Activated naive CD4-positive, alpha-beta T cell treated with anti-CD3 and anti-CD28 coated beads, Interleukin-2, amount 50 U/mL, for 16 hours (primary cell): ENCODE results near the gene ANKRD63.

ENCODE experiments used
- DNase-seq: peaks from one replicate; pipeline ENCODE4 v3.0.0-alpha.2; 2020

Gene ANKRD63

DNA sequence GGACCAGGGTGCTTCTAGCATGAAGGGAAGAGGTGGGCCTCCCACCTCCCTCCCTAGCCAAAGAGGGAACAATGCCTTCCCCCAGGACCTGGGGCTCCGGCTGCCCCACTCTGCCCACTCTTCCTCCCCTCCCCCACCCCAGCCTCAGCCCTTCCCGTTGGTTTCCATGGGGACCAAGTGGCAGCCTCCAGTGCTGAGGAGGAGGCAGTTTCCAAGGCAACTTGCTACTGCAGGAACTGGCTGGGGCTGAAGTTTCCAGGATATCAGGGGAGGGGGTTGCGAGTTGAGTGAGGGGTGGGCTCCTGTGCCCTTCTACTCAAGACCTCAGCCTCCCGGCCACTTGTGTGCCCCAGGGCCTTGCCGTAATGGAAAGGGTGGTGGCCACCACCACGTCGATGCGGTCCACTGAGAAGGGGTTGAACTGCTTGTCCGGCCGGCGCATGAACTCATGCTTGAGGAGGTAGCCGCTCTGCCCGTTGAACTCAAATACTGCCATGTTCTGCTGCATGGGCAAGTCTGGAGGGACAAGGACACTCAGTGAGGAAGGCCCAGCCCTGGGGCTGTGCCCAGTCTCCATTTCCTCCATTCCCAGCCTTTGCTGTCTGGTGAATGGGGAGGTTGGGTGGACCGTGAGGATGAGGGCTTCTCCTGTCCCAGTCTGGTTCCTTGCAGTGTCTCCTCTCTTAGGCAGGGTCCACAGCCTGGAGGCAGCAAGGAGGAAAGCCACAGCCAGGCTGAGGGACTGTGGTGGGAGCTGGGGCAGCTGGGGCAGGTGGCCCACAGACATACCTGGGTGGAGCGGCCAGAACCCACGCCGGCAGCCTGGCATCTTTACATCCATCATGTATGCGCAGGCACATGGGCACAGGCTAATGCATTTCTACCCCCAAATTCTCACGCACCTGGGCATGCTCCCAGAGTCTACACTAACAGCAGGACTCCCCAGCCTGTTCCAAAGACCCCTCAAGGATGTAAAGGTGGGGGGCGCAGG, 11.3 kb upstream of the ANKRD63 start:
- DNase-seq = no peak

GRCh38 chr15:40293006-40293405, 10.1 kb upstream of the ANKRD63 start:
- DNase-seq = no peak

DNA sequence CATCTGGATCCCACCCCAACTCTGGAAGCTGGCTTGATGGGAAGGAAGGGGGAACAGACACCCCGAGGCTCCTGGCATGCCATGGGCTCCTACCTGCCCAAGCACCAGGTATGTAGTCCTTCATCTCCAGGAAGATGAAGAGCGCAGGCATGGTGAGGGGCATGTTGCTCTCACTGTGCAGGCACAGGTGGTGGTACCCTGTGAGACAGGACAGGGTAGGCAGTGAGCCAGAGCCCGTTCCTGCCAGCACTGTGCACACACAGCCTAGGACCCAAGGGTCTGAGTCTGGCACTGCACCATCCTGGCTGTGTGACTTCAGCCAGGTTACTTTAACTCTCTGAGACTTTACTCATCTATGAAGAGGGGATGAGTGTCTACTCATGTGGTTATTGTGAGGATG, 9.4 kb upstream of the ANKRD63 start:
- no peak for DNase-seq

- no peak for DNase-seq
Measured at GRCh38 chr15:40290918-40291574, 8.2 kb upstream of the ANKRD63 start.

DNA sequence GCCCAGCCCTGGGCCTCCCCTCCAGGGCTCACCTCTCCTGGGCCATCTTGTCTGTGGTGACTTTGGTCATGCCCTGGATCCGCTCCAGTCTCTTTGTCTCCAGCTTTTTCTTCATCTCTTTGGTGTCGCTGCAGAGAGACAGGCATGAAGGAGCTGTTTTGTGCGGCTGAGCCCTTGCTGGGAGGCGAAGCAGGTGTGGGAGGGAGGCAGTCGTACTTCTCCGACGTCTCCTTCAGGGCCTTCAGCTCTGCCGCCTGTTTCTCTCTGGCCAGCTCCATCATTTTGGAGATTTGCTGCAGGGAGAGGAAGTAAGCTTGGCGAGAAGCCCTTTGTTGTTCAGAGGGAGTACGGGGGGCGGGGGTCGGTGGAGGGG, 7.7 kb upstream of the ANKRD63 start:
- no peak for DNase-seq

DNA sequence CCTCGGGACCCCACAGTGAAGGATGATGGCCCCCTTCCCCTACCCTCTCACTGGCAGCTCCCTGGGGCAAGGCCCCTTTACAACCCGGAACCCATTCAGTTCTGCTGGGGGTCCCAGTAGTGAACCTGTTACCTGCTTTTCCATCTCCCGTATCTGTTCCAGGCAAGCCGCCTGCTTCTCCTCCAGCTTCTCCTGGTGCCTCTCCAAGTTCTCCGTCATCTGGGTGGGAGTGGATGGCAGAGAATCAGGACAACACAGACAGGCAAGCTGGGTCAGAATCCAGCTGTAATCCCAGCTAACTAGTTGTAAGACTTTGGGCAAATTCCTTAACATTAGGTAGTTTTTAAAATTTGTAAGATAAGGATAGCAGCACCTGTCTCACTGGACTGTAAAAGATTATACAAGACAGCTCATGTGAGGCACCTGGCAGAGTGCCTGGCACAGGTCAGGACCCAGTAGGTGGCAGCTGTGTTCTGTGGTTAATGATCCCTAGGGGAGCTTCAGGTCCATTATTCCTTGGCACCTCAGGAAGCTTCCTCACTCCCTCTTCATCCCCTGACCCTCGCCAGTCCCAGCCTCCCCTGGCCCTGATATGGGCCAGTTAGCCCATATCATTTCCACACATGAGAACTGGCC, 6.4 kb upstream of the ANKRD63 start:
- no peak for DNase-seq

DNA sequence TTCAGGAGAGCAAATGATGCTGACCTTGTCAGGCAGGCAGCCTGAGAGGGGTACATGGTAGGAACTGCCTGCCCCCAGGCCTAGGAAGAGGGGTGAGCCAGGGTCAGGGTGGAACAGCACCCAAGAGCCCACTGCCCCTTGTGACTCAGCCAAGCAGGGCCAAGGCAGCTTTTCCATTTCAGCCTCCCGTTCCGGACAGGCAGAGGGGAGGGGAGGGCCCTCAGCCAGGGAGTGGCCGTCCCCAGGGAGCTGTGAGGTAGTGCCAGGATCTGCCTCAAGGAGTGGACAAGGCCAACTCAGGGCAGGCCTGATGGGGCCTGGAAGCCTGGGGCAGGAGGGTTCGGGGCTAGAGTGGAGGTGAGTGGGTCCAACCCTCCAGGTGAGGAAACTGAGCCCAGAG, 5.1 kb upstream of the ANKRD63 start:
- no peak for DNase-seq

- no peak for DNase-seq
Measured at GRCh38 chr15:40287505-40287904, 4.6 kb upstream of the ANKRD63 start.

GRCh38 chr15:40286794-40287193, 3.9 kb upstream of the ANKRD63 start:
- no peak for DNase-seq

GRCh38 chr15:40286061-40286532, 3.2 kb upstream of the ANKRD63 start:
- no peak for DNase-seq

GRCh38 chr15:40285554-40286011, 2.7 kb upstream of the ANKRD63 start:
- DNase-seq = no peak

GRCh38 chr15:40285151-40285550, 2.3 kb upstream of the ANKRD63 start:
- no peak for DNase-seq

- no peak for DNase-seq
Measured at GRCh38 chr15:40283615-40284300, 894 bp upstream of the ANKRD63 start.

DNA sequence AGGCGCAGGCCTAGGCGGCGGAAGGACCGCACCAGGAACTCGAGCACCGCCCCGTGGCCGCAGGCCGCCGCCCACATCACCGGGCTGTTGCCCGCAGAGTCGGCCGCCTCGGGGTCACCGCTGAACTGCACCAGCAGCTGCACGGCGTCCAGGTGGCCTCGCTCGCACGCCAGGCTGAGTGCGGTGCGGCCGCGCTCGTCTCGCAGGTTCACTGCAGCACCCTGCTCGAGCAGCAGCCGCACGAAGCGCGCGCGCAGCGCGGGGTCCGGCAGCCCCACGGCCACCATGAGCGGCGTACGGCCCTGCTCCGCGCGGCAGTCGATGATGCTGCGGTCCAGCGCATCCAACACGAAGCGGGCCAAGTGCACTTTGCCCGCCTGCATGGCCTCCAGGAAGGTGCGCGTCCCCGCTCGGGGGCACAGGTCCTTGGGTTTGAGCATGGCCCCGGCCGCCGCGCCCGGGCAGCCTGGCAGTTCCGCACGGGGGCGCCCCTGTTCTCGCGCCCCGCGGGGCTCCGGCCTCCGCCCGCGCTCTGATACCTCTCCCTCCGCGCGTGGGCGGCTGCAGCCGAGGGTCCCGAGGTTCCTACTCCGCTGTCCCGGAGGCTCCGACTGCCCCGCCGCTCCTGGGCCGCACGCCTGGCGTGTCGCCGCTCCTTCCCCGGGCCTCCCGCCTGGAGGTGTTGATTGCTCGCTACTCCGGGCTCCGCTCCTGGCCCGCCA, 556 bp downstream of the ANKRD63 start:
- DNase-seq = peak; percentile 50

- no peak for DNase-seq
Measured at GRCh38 chr15:40281801-40282146, 1.1 kb downstream of the ANKRD63 start.

- DNase-seq = no peak
Measured at GRCh38 chr15:40281057-40281800, 1.6 kb downstream of the ANKRD63 start.

- DNase-seq = no peak
Measured at GRCh38 chr15:40280260-40281056, 2.4 kb downstream of the ANKRD63 start.

GRCh38 chr15:40279437-40280141, 3.3 kb downstream of the ANKRD63 start:
- peak; percentile 69 for DNase-seq

- DNase-seq = no peak
Measured at GRCh38 chr15:40278026-40278425, 4.8 kb downstream of the ANKRD63 start.

DNA sequence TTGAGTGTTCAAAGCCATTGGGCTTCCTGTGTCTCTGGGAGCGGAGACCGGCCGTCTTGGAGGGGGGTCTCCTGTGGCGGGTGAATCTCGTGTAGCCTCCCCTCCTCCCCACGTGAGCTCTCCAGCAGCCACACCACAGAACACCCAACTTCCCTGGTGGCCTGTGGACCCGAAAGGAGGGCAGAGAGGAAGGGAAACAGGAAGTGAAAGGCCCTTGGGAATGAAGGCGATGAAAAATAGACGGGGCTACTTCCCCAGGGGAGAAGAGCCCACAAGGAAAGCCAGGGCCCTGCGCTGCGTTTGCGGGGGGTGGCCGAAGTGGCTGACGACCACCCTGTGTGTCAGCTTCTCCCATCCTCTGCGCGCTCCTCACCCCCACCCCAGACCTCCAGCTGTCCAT, 5.4 kb downstream of the ANKRD63 start:
- no peak for DNase-seq
